RWPE2 (cell line): ENCODE results near the gene DCP1B.

Experiments used
- ATAC-seq: fragments of 200-7000 bp; cut with Tn5 transposase; 3 replicates; pipeline ENCODE4 v1.9.1; 2021; ENCODE audit warnings: low read depth
- DNase-seq: peaks from one replicate; pipeline ENCODE4 v3.0.0-alpha.2; 2020; ENCODE audit warnings: low spot score
- H3K27ac ChIP-seq: fragments of 450-650 bp; 2 replicates; pipeline ENCODE4 v1.5.1; 2017; ENCODE audit warnings: mild to moderate bottlenecking; ENCODE audit not compliant: poor library complexity, severe bottlenecking
- H3K27me3 ChIP-seq: fragments of 250-450 bp; sonication (Bioruptor Pico); 2 replicates; pipeline ENCODE4 v1.5.1; 2021; ENCODE audit warnings: mild to moderate bottlenecking, moderate library complexity; ENCODE audit not compliant: insufficient read depth, poor library complexity, severe bottlenecking
- H3K36me3 ChIP-seq: fragments of 250-450 bp; sonication (Bioruptor Pico); 2 replicates; pipeline ENCODE4 v1.5.1; 2020; ENCODE audit warnings: low read depth, mild to moderate bottlenecking, moderate library complexity
- H3K4me1 ChIP-seq: fragments of 250-450 bp; sonication (Bioruptor Pico); 2 replicates; pipeline ENCODE4 v1.5.1; 2021; ENCODE audit warnings: mild to moderate bottlenecking, moderate library complexity; ENCODE audit not compliant: insufficient read depth, poor library complexity, severe bottlenecking
- H3K4me3 ChIP-seq: fragments of 250-450 bp; sonication (Bioruptor Pico); 2 replicates; pipeline ENCODE4 v1.5.1; 2021; ENCODE audit warnings: mild to moderate bottlenecking, moderate library complexity; ENCODE audit not compliant: severe bottlenecking
- H3K9me3 ChIP-seq: fragments of 250-450 bp; sonication (Bioruptor Pico); 2 replicates; pipeline ENCODE4 v1.5.1; 2021; ENCODE audit warnings: mild to moderate bottlenecking, moderate library complexity; ENCODE audit not compliant: severe bottlenecking
- CTCF ChIP-seq: fragments of 450-650 bp; IDR thresholded peaks from one replicate; pipeline ENCODE4 v1.5.1; 2017; ENCODE audit warnings: mild to moderate bottlenecking, moderate library complexity; ENCODE audit not compliant: poor library complexity, severe bottlenecking

Gene DCP1B

GRCh38 chr12:1929241-1929984, 74.8 kb downstream of the DCP1B start:
- ATAC-seq (no peak), DNase-seq (no peak)
- H3K27me3 ChIP-seq, result no peaks in the 10 kb centered on the region
- no peak for TF ChIP-seq CTCF
- H3K4me1 ChIP-seq, result no peaks in the 10 kb centered on the region
- H3K27ac ChIP-seq, result no peak overlapping the region
- H3K4me3 ChIP-seq, result no peak overlapping the region
- no peaks in the 10 kb centered on the region for H3K9me3 ChIP-seq
- no peaks in the 10 kb centered on the region for H3K36me3 ChIP-seq

- Histone ChIP-seq H3K9me3 (no peaks in the 10 kb centered on the region), H3K36me3 (no peaks in the 10 kb centered on the region), H3K27me3 (no peaks in the 10 kb centered on the region), H3K4me3 (no peak overlapping the region), H3K27ac (no peak overlapping the region), H3K4me1 (no peaks in the 10 kb centered on the region)
- ATAC-seq (no peak), DNase-seq (no peak)
- TF ChIP-seq CTCF, result no peak
These were observed 75.7 kb downstream of the DCP1B start for GRCh38 chr12:1928439-1929121.

GRCh38 chr12:1927751-1928351, 76.4 kb downstream of the DCP1B start:
- no peak overlapping the region for H3K27ac ChIP-seq
- no peaks in the 10 kb centered on the region for H3K27me3 ChIP-seq
- DNase-seq, result no peak
- no peaks in the 10 kb centered on the region for H3K9me3 ChIP-seq
- H3K36me3 ChIP-seq, result no peaks in the 10 kb centered on the region
- H3K4me1 ChIP-seq, result no peaks in the 10 kb centered on the region
- no peak overlapping the region for H3K4me3 ChIP-seq
- TF ChIP-seq CTCF, result no peak
- ATAC-seq, result no peak

GRCh38 chr12:1927051-1927680, 77.1 kb downstream of the DCP1B start:
- no peak overlapping the region for H3K27ac ChIP-seq
- no peak overlapping the region for H3K4me3 ChIP-seq
- no peaks in the 10 kb centered on the region for H3K4me1 ChIP-seq
- ATAC-seq (no peak), DNase-seq (no peak)
- H3K27me3 ChIP-seq, result no peaks in the 10 kb centered on the region
- H3K9me3 ChIP-seq, result no peaks in the 10 kb centered on the region
- TF ChIP-seq CTCF, result no peak
- H3K36me3 ChIP-seq, result no peaks in the 10 kb centered on the region
